Gastrocnemius medialis (tissue), 4 donors: ENCODE results near the gene ASB1.

Source experiments
- POLR2A ChIP-seq, 2 donors: fragments of 450-650 bp; IDR thresholded peaks; one replicate each; pipeline ENCODE4 v1.6.1; 2017; ENCODE audit warnings: antibody characterized with exemption in 2 of 2, mild to moderate bottlenecking in 2 of 2, moderate library complexity in 2 of 2
- TF ChIP-seq, protein P1 (sequence below), 5 experiments: fragments of 450-650 bp in 3 of 5; fragments of 200-600 bp in 2 of 5; sonication (generic) in 2 of 5; IDR thresholded peaks in 4 of 5; conservative IDR thresholded peaks in 1 of 5; 1 replicate in 4 of 5; 2 replicates in 1 of 5; pipeline ENCODE4 v1.5.1; 2016 to 2019; ENCODE audit warnings: antibody characterized with exemption in 5 of 5, mild to moderate bottlenecking in 3 of 5, moderate library complexity in 3 of 5

DNA sequence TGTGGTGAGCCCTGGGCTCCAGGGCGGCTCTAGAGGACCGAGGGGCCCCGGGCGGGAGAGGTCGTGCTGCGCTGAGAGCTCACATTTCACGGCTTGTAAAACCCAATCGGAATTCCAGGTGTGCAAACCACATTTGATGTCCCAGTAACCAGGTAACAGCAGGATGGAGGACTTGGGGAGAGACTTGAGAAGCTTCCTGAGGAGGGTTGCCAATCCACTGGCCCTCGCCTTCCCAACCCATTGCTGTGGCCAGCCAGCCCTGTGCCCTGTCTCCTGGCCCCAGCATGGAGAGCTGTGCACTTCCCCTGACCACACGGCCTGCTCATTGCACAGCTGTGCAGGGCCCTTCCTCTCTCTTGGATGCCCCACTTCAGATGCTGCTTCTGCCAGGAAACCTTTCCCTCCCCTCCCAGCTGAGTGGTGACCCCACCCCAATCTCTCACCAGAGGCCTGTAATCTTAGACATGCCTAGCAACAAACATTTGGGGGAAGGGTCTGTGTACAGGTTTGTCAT, 39.6 kb downstream of the ASB1 start:
- TF ChIP-seq, protein P1, sequence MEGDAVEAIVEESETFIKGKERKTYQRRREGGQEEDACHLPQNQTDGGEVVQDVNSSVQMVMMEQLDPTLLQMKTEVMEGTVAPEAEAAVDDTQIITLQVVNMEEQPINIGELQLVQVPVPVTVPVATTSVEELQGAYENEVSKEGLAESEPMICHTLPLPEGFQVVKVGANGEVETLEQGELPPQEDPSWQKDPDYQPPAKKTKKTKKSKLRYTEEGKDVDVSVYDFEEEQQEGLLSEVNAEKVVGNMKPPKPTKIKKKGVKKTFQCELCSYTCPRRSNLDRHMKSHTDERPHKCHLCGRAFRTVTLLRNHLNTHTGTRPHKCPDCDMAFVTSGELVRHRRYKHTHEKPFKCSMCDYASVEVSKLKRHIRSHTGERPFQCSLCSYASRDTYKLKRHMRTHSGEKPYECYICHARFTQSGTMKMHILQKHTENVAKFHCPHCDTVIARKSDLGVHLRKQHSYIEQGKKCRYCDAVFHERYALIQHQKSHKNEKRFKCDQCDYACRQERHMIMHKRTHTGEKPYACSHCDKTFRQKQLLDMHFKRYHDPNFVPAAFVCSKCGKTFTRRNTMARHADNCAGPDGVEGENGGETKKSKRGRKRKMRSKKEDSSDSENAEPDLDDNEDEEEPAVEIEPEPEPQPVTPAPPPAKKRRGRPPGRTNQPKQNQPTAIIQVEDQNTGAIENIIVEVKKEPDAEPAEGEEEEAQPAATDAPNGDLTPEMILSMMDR (IDR thresholded peaks at IDR 0.05 in 4 of 5, conservative IDR thresholded peaks at IDR 0.05 in 1 of 5): no peak
- TF ChIP-seq POLR2A (IDR thresholded peaks at IDR 0.05): no peak
